Suprapubic skin (tissue), 4 donors: ENCODE results near the gene PLEKHO2.

Experiments used
- EP300 ChIP-seq: sonication (generic); formaldehyde crosslinking; IDR thresholded peaks from one replicate; pipeline ENCODE4 v1.6.1; 2017; ENCODE audit warnings: antibody characterized with exemption
- POLR2A ChIP-seq, 2 donors: fragments of 450-650 bp; IDR thresholded peaks; one replicate each; pipeline ENCODE4 v1.6.1; 2017; ENCODE audit warnings: antibody characterized with exemption in 2 of 2, mild to moderate bottlenecking in 2 of 2, moderate library complexity in 2 of 2
- POLR2AphosphoS5 ChIP-seq, 3 donors: sonication (generic); formaldehyde crosslinking; IDR thresholded peaks; one replicate each; pipeline ENCODE4 v1.6.1; 2017; ENCODE audit warnings: antibody characterized with exemption in 3 of 3
- TF ChIP-seq, protein P1 (sequence below), 2 donors: fragments of 200-600 bp in 1 of 2; fragments of 450-650 bp in 1 of 2; sonication (generic) in 1 of 2; IDR thresholded peaks; one replicate each; pipeline ENCODE4 v1.5.1; 2016 to 2019; ENCODE audit warnings: antibody characterized with exemption in 2 of 2, mild to moderate bottlenecking in 1 of 2, moderate library complexity in 1 of 2

DNA sequence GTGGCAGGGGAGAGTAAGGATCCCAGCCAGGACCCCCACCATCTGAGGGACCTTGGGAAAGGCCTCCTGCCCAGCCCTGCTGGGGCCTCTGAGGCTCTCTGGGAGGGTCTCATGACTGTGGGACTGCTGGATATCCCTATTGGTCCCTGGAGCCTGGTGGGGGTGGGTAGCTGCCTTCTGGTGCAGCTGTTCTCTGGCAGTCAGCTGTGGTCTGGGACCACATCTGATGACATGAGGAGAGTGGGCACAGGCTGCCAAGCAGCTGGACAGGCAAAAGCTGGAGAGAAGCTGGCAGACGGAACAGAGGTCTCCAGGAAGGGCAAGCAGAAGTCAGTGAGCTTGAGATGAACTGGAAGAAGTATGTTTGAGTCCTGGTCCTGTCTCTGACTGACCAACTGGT, 22.4 kb downstream of the PLEKHO2 start:
- TF ChIP-seq, protein P1, sequence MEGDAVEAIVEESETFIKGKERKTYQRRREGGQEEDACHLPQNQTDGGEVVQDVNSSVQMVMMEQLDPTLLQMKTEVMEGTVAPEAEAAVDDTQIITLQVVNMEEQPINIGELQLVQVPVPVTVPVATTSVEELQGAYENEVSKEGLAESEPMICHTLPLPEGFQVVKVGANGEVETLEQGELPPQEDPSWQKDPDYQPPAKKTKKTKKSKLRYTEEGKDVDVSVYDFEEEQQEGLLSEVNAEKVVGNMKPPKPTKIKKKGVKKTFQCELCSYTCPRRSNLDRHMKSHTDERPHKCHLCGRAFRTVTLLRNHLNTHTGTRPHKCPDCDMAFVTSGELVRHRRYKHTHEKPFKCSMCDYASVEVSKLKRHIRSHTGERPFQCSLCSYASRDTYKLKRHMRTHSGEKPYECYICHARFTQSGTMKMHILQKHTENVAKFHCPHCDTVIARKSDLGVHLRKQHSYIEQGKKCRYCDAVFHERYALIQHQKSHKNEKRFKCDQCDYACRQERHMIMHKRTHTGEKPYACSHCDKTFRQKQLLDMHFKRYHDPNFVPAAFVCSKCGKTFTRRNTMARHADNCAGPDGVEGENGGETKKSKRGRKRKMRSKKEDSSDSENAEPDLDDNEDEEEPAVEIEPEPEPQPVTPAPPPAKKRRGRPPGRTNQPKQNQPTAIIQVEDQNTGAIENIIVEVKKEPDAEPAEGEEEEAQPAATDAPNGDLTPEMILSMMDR (IDR thresholded peaks at IDR 0.05) = no peak
- no peak for TF ChIP-seq EP300
- TF ChIP-seq POLR2A (IDR thresholded peaks at IDR 0.05) = no peak
- no peak for TF ChIP-seq POLR2AphosphoS5 (IDR thresholded peaks at IDR 0.05)
